HG03439 (cell line): ENCODE measurements around the gene COL20A1.

Source experiments
- ATAC-seq: cut with Tn5 transposase; IDR thresholded peaks from one replicate; pipeline ENCODE4 v1.9.1; 2021; ENCODE audit warnings: mild to moderate bottlenecking, moderate library complexity; ENCODE audit not compliant: unreplicated experiment

The COL20A1 gene

GRCh38 chr20:63359164-63359934, 66.4 kb downstream of the COL20A1 start:
- ATAC-seq = no peak

GRCh38 chr20:63359937-63360849, 67.2 kb downstream of the COL20A1 start:
- ATAC-seq = no peak

GRCh38 chr20:63360850-63361518, 68.0 kb downstream of the COL20A1 start, which contains the start of gene CHRNA4:
Gene CHRNA4, minus strand, starts transcription at chr20:63361349. Its CDS starts 184 bp downstream, at chr20:63361165.
- ATAC-seq = no peak

- ATAC-seq = no peak
Measured at GRCh38 chr20:63361519-63362435, 68.8 kb downstream of the COL20A1 start.

- no peak for ATAC-seq
Measured at GRCh38 chr20:63362436-63363009, 69.5 kb downstream of the COL20A1 start.

GRCh38 chr20:63363013-63363957, 70.3 kb downstream of the COL20A1 start:
- ATAC-seq = no peak

- no peak for ATAC-seq
Measured at GRCh38 chr20:63363981-63364561, 71.1 kb downstream of the COL20A1 start.

- no peak for ATAC-seq
Measured at GRCh38 chr20:63364801-63365585, 72.0 kb downstream of the COL20A1 start.

- ATAC-seq = no peak
Measured at GRCh38 chr20:63365601-63366389, 72.8 kb downstream of the COL20A1 start.

GRCh38 chr20:63366390-63367365, 73.7 kb downstream of the COL20A1 start:
- ATAC-seq = no peak

- ATAC-seq = no peak
Measured at GRCh38 chr20:63367446-63368055, 74.6 kb downstream of the COL20A1 start.

GRCh38 chr20:63368151-63368550, 75.2 kb downstream of the COL20A1 start:
- no peak for ATAC-seq

- ATAC-seq = no peak
Measured at GRCh38 chr20:63369024-63369530, 76.1 kb downstream of the COL20A1 start.

- ATAC-seq = no peak
Measured at GRCh38 chr20:63369724-63370617, 77.0 kb downstream of the COL20A1 start.
